ENCODE data around the gene STPG1. TPM values are rescaled to one million over a fixed set of nuclear protein-coding genes. Genes with fewer than 3 reads are reported as not detected.

The STPG1 gene
- total RNA-seq, 6 donors from 2014 or later, result 5.5 to 20.1 (median 8.2) TPM

DNA sequence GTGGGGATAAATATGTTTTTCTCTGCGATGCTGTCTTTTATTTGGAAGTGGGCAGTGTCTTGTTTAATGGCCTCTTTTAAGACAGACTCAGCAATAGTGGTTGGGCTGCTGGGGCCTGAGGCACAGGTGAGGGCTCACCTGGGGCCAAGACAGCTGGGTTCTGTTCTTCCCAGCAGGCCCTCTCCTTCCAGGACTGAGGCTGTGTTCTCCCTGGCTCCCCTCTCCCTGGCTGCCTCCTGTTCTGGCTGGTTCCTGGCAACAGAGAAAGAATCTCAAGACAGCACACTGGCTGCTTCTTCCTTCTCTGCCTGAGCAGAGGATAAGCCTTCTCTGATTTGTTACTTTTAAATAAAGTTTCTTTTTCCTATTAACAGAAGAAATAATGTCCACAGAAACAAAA is 101.8 kb downstream of the STPG1 start:
- Histone ChIP-seq H3K27me3 (no peaks in the 10 kb centered on the region), H3K27ac (no peak overlapping the region), H3K9me3 (no peaks in the 10 kb centered on the region), H3K36me3 (no peaks in the 10 kb centered on the region), H3K4me3 (no peak overlapping the region), H3K4me1 (no peaks in the 10 kb centered on the region)
- TF ChIP-seq POLR2AphosphoS5 (IDR thresholded peaks at IDR 0.05) (no peak), EP300 (IDR thresholded peaks at IDR 0.05) (no peak), POLR2A (IDR thresholded peaks at IDR 0.05) (no peak)
- TF ChIP-seq, protein P1, sequence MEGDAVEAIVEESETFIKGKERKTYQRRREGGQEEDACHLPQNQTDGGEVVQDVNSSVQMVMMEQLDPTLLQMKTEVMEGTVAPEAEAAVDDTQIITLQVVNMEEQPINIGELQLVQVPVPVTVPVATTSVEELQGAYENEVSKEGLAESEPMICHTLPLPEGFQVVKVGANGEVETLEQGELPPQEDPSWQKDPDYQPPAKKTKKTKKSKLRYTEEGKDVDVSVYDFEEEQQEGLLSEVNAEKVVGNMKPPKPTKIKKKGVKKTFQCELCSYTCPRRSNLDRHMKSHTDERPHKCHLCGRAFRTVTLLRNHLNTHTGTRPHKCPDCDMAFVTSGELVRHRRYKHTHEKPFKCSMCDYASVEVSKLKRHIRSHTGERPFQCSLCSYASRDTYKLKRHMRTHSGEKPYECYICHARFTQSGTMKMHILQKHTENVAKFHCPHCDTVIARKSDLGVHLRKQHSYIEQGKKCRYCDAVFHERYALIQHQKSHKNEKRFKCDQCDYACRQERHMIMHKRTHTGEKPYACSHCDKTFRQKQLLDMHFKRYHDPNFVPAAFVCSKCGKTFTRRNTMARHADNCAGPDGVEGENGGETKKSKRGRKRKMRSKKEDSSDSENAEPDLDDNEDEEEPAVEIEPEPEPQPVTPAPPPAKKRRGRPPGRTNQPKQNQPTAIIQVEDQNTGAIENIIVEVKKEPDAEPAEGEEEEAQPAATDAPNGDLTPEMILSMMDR (IDR thresholded peaks at IDR 0.05), result no peak
- ATAC-seq (ENCODE audit: low FRiP score in 2 of 2) (no peak), DNase-seq (no peak)
- 86 to 100% methylated on average over 1 of the region's 1 CpG for WGBS, 2 donors

DNA sequence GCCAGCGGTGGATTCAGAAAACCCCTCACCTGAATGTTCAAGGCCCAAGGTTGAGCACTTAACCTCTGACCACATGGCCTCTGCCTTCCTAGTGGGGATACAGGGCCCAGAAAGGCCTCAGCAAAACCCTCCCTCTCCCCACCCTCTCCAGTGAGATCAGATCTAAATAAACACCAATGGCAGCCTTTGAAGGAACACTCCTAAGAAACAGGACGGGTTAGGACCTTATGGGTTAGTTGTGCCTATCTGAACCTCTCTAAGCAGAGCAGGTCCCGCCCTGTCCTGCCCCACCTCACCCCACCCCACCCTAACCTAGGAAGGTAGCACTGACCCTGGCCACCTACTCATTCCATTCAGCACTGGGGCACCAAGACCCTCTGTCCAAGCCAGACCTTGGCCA is 102.3 kb downstream of the STPG1 start:
- Histone ChIP-seq H3K4me1 (no peaks in the 10 kb centered on the region), H3K4me3 (no peak overlapping the region), H3K27me3 (no peaks in the 10 kb centered on the region), H3K27ac (no peak overlapping the region), H3K36me3 (no peaks in the 10 kb centered on the region), H3K9me3 (no peaks in the 10 kb centered on the region)
- TF ChIP-seq POLR2AphosphoS5 (IDR thresholded peaks at IDR 0.05) (no peak), EP300 (IDR thresholded peaks at IDR 0.05) (no peak), POLR2A (IDR thresholded peaks at IDR 0.05) (no peak)
- TF ChIP-seq, protein P1 (IDR thresholded peaks at IDR 0.05), result no peak
- ATAC-seq (ENCODE audit: low FRiP score in 2 of 2) (no peak), DNase-seq (no peak)
- 89 to 100% methylated on average over 2 to 3 of the region's 3 CpGs for WGBS, 2 donors

DNA sequence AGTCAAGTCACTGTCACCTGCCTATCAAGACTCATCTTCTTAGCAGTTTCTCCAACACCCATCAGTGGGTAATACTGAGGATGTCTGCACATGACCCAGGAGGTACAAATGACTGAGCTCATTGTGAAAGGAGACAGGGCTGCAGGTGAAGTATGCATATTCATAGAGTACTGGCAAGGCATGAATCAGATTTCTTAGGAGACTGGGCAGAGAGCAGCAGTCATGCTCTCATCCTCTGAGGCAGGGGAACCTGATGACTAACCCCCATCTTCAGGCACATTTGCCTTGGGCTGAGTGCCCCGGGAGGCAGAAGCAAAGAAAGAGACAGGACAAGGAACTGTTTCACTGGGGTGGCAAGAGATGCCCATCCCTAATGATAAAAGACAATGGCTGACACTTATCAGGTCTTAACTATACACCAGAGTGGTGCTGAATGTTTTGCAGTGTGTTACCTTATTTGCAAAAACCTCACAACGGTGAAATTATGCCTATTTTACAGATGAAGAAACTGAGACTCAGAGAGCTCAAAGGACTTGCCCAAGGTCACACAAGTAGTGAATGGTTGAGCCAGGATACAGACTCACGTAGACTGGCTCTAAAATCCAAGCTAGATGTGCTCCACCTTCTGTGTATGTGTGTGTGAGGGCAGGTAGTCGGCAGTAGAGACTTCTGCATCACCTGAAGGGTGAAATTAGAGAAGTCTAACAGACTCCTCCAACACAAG is 103.7 kb downstream of the STPG1 start:
- Histone ChIP-seq H3K27me3 (no peaks in the 10 kb centered on the region), H3K27ac (no peak overlapping the region), H3K36me3 (no peaks in the 10 kb centered on the region), H3K4me1 (no peaks in the 10 kb centered on the region), H3K4me3 (no peak overlapping the region), H3K9me3 (no peaks in the 10 kb centered on the region)
- 90 to 91% methylated on average over 4 of the region's 4 CpGs for WGBS, 2 donors
- DNase-seq (no peak), ATAC-seq (ENCODE audit: low FRiP score in 2 of 2) (no peak)
- TF ChIP-seq POLR2AphosphoS5 (IDR thresholded peaks at IDR 0.05) (no peak), EP300 (IDR thresholded peaks at IDR 0.05) (no peak), POLR2A (IDR thresholded peaks at IDR 0.05) (no peak)
- TF ChIP-seq, protein P1 (IDR thresholded peaks at IDR 0.05), result no peak

DNA sequence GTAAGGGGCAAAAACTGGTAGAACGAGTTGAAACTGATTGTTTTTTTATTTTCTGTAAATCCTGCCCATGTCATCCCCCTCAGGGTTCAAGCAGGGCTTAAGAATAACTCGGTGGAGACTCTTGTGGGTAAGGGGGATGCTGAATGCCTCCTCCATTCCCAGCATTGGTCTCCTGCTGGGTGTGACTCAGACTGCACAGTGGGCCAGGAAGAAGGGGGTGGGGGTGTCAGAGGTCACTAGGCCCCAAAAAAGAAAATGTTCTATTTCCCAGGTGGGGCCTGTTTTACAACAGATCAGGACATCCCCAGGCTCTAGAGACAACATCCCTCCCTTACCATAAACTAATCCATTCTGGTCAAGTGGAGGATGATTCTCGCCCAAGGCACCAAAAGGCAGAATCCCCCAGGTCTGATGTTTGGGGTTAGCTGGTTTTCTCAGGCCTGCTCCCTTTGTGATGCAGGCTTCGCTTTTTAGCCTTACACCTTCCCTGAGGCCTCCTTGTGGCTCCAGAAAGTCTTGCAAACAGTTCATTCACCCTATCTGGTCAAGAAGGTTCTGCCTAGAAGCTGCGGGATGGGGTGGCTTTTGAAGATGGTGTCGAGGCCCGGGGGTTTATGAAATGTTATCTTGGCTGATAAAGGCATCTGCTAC is 105.1 kb downstream of the STPG1 start:
- Histone ChIP-seq H3K9me3 (no peaks in the 10 kb centered on the region), H3K4me1 (no peaks in the 10 kb centered on the region), H3K4me3 (no peak overlapping the region), H3K27ac (no peak overlapping the region), H3K36me3 (no peaks in the 10 kb centered on the region), H3K27me3 (no peaks in the 10 kb centered on the region)
- WGBS, 2 donors, result 82 to 85% methylated on average over 7 of the region's 7 CpGs
- no peak for DNase-seq
- TF ChIP-seq POLR2A (IDR thresholded peaks at IDR 0.05), result no peak
- no peak for TF ChIP-seq POLR2AphosphoS5 (IDR thresholded peaks at IDR 0.05)
- TF ChIP-seq, protein P1 (IDR thresholded peaks at IDR 0.05), result no peak
- TF ChIP-seq EP300 (IDR thresholded peaks at IDR 0.05), result no peak
- no peak for ATAC-seq (ENCODE audit: low FRiP score in 2 of 2)

Other genes starting within 250 kb of the STPG1 start
- gene IFNLR1, start 226.5 kb downstream of the STPG1 start, total RNA-seq, result 10 to 100 TPM in 2 of 6 donors, 1 to 10 TPM in 4; 4.1 to 15.5 (median 6.8) TPM
- under 1 TPM in 2 of 6 donors, not detected in 4; 0.09 to 0.24 TPM for gene GRHL3, start 94.4 kb downstream of the STPG1 start, total RNA-seq
- gene NIPAL3, start 2.0 kb upstream of the STPG1 start, total RNA-seq, result 10 to 100 TPM; 28.2 to 71.0 (median 46.6) TPM
- gene RCAN3, start 89.1 kb upstream of the STPG1 start, total RNA-seq, result 10 to 100 TPM; 13.6 to 35.5 (median 18.6) TPM
- gene NCMAP, start 142.3 kb upstream of the STPG1 start, total RNA-seq, result 10 to 100 TPM in 1 of 6 donors, 1 to 10 TPM in 5; 3.3 to 12.8 (median 7.3) TPM
- 100 to 1,000 TPM in 3 of 6 donors, 10 to 100 TPM in 3; 76.0 to 429 (median 100.0) TPM for gene SRRM1, start 229.5 kb upstream of the STPG1 start, total RNA-seq

Data from upper lobe of left lung (tissue), 6 donors.